NCI-H146 (cell line): Measurements from ENCODE around the gene DENND1A.
"Not testable (repeated sequence)": the region's sequence is repeated elsewhere in the genome, so short reads cannot be mapped to it uniquely, and the experiment has no call there.

Experiments used
- DNase-seq: peaks from one replicate; lab custom pipeline; 2025; lab: John Stamatoyannopoulos, UW

DENND1A gene

DNA sequence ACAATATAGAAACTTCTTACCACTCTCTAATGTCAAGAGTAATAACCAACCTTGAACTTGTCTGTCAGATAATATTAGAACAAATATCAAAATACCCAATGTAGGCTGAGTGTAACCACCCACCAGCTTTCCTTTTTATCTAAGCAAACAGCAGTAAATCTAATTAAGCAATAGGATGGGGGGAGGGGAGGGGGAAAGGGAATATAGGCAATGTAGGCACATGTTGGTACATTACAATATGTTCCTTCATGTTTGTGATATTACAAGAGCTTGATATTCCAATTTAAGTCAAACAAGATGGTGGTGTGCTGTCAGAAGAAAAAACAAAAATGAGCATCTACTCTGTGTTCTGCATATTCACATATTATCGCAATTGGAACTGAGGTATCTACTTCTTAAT is 158.2 kb downstream of the DENND1A start:
- no peak for DNase-seq

DNA sequence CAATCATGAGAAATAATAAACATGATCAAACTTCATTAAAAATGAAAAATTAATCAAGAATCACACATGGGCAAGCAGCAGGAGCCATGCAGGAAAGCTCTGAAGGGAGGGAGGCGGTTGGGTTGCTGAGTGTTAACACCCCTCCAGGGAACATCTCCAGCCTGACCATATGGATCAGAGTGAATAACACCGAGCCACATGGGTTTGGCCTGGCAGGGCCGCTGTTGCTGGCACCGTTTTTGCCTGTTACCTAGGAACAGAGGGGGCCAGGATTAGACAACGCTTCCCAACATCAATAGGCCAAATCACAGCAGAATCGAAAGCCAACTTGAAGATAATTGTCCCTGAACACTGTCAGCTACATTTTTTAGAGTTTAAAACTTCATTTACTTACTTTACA is 160.2 kb downstream of the DENND1A start:
- no peak for DNase-seq

DNA sequence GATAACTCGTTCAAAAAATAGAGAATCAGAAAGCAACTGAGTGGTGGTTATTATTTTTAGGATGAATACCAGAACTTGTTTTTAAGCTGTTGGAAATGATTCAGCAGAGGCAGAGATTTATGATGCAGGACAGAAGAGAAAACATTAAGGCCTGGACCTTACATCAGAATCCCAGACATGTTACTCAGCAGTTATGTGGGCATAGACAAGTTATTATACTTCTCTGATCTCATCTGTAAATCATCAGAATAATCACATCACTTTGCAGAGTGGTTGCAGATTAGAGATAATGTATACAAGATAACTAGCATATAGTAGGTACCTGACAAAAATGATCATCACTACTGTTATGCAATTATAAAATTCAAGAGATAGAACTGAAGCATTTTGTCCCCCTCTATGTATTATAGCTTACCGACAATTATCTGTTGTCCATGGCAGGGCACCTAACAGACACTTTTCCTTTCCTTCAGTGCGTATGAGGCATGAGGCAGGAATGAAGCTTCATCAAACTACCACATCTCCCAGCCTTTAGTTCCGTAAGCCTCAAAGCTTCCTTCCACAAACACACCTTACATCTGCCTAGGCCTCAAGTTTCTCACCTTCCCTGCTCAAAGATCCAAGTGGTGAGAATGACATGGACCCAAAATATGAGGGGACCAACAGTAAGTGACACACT is 165.9 kb downstream of the DENND1A start:
- no peak for DNase-seq

DNA sequence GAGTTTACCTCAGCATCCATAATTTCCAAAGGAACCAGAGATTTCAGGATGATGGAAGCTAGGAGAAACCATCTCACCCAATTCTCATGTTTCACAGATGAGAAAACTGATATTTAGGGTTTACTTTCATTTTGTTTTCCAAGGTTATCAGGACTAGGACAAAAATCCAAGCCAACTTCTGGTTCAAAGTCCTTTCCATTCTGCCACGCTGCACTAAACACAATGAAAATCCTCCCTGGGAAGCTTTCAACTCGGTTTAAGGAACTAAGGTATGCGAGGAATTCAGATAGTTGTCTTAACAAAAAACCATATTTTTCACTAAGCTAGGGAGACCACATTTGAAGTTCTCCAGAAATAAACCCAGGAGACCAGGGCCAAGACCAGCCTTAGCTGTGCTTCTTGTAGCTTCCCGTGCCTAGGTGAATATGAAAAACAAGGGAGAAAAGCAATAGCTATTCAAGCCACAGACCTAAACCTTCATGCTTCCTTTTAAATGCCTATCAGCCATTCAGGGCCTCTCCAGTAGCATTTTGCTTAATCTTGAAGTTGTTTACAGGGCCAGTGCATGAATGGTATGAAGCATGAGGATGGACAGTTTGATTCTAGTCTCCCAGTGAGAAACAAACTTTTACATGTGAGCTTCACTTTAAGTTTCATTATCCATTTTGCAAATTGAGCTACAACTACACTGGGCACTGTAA is 167.9 kb downstream of the DENND1A start:
- DNase-seq = no peak

DNA sequence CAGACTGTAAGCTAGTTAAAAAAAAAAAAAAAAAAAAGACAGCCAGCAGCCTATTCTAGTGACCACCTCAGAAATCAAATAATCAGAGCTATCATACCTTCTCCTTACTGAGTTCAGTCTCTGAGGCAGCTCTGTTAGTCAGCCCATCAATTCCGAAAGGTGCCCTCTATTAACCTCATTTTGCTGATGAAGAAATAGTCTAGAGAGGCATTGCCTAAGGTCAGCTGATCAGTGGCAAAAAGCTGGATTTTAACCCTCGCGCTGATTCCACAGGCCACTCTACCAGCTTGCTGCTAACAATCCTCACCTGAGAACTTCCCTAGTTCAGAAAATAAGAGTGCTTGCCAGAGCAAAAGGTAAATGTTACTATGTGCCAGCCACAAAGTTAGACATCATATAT is 172.0 kb downstream of the DENND1A start:
- no peak for DNase-seq

DNA sequence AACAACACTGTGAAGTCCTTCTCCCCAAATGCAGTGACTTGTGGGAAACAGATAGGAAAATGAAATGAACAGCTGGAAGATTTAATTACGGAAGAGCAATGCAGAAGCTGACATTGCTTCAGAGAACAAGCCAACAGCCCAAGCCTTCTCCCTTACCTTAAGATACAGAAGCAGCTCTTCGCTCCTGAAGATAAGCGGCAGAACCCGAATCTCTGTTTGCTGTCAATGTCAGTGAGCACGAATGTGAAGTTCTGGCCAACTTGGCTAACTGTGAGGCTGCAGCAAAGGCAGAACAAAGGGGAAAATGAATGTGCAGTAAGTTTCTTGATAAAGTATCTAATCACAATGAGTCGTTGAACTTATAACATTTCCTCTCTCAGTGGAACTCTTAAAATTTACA is 172.4 kb downstream of the DENND1A start:
- no peak for DNase-seq

DNA sequence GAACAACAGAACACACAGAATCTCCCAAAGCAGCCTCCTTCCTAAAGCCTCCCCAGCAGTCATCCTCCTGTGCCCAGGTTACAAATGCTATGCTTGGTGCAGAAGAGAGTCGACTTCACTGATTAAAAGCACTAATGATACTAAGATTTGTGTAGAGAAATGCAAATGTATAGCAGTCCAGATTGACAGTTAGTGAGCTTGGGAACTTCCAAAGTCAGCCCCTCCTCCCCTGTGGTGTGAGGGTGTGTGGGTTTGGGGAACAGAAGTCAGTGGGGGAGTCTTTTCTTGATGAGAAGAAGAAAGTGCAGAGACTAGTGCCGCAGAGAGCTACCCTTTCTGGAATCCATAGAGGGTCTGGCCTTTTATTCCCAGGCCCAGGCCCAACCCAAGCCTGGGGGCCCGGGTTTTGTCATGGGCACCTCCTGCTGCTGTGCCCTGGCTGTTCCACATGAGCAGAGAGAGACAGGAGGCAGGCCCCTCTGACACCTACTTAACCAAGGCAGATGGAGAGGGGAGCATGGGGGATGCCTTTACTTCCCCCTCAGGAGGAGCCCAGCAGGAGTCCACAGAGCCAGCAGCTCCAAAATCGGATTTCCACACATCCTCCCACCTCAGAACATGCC is 173.3 kb downstream of the DENND1A start:
- DNase-seq = no peak

DNA sequence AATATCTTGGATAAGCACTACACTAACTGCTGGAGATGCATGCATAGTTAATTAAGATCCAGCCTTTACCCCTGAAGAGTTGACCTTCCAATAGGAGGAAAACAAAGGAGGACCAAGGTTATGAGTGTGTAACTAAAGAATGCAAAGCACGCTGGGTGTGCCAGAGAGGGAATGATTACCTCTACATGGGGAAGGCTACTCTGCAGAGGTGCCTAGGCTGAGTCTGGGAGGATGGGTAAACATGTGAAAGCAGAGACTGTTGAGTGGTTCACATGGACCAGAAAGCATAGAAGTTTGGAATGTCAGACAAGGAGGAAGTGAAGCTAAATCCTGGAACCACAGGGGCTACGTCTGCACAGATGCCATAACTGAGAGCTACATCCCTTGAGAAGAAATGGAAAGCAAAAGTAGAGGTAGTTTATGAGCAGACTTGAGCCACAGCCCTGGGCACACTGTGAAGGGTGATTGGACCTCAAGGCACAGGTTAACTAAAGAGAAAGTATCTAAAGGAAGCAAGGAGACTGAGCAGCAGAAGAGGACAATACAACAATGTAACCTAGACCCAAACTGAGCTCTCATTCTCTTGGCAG is 176.2 kb downstream of the DENND1A start:
- no peak for DNase-seq

DNA sequence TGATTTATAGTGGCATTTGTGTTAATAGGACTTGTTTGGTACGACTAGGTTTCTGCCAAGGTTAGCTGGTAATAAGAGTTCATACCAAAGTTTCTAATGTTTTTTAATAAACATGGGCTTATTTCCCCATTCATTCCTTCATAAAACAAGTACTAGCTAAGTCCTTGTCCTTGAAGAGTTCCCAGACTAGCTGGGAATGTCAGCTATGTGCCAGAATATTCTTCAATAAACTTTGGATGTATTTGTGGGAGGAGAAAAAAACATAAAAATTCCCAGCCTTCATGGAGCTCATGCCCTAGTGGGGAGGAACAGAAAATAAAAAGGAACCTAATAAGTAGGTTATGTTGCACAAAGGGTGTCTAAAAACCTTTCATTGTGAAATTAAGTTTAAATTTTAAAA is 176.9 kb downstream of the DENND1A start:
- no peak for DNase-seq

DNA sequence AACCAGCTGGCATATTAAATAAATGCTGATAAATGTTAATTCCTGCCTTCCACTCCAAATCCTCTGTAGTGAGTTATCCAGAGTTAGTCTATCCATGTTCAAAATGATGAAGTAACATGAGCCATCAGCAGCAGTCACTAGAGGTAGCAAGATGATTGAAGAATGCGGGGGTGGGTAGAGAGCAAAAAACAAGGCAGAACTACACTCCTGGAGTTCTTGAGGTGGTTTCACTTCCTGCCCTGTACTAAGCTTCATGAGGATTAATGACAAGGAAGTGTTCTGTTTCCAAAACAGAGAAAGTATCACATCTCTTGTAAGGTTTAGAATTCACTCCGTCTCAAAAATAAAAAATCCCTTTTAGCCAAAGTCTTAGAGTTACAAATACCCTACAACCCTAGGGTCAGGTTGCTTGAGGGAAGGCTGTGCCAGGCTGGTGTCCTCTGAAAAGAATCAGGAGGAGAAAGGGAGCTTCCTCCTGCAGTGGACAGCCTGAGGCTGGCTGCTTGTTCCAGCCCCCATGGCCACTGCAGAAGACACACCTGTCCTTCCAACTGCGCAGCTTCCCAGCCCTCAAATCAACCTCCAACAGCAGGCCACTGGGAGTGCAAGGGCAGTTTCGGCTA is 180.2 kb downstream of the DENND1A start:
- DNase-seq = no peak

DNA sequence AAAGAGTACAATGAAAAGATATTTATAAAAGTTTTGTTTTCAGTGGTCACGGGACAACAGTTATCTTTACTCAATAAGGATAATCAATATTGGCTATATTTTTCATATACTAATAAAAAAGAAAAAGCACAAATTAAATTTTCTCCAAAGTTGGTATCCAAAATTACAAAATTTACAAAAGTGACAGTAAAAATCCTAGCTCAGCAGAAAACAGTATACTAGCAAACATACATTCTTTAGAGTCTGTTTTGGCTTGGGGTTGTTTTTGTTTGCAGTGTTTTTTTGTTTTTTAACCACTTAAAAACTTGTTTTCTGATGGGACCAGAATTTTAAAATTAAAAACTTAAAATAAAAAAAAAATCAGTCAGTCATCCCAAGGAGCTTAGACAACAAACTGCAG is 183.2 kb downstream of the DENND1A start:
- DNase-seq = no peak

DNA sequence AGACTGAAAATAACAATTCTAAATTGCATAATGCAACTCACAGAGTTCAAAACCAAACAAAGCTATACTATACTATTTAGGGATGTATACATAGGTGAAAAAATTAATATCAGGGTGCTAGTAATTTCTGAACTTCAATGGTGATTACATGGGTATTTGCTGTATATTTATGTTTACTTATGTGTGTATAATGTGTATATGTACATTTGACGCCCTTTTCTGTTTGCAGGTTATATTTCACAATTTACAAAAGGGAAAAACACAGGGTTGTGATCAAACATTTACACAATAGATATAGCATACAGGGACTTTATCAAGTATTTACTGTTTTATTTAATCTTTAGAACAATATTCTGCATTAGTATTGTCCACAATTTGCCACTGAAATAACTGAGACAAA is 184.0 kb downstream of the DENND1A start:
- no peak for DNase-seq

DNA sequence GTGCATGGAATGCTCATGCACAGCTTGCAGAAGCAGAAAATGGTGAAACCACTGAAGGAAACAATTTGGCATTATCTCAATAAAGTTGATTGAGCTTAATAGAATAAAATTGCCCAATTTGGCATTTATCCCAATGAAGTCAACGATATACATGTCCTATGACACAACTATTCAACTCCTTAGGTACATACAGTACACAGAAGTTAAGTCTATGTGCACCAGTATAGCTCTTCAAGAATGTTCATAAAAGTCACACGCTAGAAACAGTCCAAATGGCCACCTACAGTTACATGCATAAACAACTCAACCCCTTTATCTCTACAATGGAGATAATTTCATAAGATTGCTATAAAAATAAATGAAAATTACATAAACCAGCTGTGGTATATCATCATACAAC is 184.5 kb downstream of the DENND1A start:
- no peak for DNase-seq

DNA sequence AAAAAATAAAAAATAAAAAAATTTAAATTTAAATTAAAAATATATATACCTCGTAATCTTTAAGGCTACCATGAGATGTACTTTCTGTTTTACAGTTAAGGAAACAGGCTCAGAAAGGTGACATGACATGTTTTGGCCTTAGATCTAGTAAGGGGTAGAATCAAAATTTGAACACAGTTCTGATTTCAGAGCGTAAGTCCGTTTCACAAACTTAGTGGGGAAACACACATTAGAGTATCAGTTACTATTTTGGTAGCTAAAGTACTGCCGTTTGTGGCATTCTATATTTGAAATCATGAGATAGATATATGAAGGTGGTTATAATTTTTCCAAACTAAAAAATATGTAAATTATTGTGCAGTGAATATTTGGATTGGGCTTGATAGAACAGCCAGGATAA is 186.2 kb downstream of the DENND1A start:
- DNase-seq = no peak

DNA sequence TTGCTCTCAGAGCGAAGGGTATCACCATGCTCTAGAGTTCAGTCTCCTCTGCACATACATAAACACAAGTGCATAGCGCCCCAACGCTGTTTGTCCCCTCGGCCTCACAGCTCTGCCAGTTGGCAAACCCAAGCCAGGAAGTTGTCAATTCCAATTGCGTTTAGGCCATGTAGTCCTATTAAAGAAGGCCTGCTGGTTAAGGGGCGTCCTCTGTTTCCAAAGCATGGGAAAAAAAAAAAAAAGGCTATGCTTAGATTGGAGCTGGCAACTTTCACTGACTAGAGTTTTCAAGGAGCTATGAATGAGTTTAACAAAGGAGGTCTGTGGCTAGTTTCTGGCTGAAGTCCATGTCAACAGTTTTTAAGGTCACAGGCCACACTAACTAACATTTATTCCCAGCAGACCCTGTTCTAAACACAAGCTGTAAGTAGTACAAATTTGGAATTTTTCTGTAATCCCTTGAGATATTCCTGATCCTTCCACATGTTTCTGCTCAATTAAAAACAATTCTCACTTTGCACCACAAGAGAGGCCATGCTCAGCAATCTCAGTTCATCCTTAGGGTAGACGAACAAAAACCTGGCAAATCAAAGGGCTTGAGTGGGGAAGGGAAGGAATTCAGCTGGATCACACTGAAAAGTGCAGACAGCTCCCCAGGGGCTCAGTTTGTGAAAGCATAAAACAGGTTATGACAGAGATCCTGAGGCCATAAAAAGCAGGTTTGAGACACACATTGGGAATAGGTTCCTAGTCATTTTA is 187.7 kb downstream of the DENND1A start:
- no peak for DNase-seq

DNA sequence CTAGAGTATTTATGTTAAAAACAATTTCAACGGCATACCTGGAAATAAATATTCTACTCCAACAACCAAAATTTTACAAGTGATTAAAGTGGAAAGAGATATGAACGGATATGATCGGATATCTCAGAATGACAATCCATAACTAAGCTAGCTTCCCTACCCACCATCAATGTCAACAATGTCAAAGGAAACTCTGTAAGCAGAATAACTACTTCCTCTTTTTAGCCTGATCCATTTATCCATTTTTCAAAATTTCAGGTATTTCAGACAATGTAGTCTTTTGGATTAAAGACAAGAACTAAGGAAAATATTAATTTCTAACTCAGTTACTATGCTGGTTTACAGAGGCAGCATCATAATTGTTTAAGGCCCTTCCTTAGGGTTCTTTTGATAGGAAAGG is 188.7 kb downstream of the DENND1A start:
- DNase-seq = no peak

DNA sequence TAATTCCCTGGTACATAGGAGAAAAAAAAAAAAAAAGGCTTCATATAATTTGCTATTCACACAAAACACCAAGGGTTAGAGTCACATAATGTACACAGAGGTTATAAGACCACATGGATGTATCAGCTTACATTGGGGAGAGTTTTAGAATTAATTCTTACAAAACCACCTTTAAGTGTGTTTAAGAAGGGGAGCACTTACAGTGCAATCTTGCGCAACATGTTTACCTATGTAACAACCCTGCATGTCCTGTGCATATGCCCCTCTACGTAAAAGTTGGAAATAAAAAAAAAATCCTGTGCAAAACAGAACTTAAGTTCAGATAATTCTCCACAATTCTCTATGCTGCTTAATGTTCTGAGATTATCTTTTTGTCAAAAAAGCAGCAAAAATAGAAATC is 190.0 kb downstream of the DENND1A start:
- DNase-seq = no peak

DNA sequence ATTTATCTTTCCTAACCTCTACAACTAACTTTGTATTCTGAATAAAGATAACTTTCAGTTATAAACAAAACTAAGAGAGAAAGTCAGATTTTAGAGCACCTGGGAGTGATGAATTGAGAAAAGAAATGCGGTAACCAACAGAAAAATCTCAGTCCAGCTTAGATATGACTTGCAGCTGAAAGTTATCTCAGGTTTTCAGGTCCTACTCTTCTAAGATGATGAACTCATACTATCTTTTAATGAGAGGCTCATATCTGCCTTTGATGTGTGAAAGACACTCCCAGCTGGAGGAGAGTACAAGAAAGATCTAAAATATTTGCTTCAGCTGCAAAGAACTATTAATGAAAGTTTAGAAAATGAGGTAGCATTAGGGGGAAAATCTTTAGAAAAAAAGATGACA is 190.5 kb downstream of the DENND1A start:
- DNase-seq = no peak

DNA sequence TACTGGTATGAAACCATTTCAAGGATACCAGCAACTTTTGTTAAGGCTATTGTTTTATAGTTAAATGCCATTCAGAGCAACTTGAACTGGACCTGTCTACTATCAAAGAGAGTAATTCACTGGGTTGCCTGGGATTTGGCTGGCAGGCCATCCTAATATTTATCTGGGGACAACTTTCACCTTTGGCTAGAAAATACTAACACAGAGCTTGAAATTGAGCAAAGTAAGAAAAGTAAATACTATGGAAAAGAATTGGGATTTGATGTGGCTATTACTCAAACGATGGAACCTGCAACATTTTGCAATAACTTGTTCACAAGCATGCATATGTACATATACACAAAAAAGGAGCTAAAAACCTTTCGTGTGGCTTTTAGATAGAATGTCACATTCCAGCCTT is 191.3 kb downstream of the DENND1A start:
- no peak for DNase-seq

DNA sequence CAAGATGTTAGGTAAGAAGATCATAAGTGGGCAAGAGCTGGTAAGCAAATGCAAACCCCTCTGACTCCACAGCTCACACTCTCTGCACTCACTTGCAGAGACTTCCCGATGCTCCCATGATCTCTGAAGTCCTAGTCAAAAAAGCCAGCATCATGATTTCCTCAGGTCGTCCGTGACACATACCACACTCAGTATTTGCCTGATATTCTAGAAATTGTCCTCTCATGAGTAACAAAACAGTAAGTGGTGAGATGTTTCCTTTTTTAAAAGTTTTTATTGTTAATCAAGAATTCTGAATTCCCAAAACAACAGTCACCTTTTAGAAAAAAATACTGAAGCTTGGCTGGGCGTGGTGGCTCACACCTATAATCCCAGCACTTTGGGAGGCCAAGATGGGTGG is 194.6 kb downstream of the DENND1A start:
- DNase-seq = no peak

DNA sequence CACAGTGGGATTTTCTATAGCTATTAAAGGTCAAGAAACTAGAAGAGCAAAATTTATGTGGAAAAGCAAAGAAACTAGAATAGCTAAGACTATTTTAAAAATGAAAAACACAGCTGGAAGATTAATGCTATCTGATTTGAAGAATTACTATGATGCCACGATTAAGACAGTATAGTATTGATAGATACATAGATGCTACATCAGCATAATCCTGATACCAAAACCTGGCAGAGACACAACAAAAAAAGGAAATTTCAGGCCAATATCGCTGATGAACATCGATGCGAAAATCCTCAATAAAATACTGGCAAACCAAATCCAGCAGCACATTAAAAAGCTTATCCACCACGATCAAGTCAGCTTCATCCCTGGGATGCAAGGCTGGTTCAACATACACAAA is 201.4 kb downstream of the DENND1A start:
- DNase-seq = not testable (repeated sequence)

DNA sequence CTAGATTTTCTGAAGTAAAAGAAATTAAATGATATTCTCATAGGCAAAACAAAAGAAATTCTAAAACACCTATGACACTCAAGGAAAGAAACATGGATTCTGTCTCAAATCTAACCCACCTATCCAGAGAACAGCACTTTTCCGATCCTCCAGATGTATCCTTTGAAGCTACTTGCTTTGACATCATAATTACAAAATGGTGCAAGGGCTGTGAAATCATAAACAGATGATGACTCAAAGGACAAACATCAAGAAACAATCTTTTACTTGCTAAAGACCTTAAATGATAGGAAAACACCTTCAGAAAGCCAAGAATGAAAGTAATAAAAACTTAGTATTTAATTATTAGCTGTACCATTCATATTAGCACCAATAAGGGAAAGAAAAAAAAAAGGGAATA is 202.6 kb downstream of the DENND1A start:
- no peak for DNase-seq
